Bronchial epithelial cell (primary cell): ENCODE results near the gene TMEM108. TPM values are rescaled to one million over a fixed set of nuclear protein-coding genes. Genes with fewer than 3 reads are reported as not detected.

Experiments used
- DNase-seq: peaks from one replicate; pipeline ENCODE4 v3.0.0-alpha.2; 2010; ENCODE audit warnings: low read depth
- FAIRE-seq: peaks from 2 replicates; lab custom pipeline; 2011; peaks lifted over from hg19 to GRCh38; lab: Jason Lieb, UNC
- H3K27me3 ChIP-seq: 2 replicates; pipeline ENCODE4 v1.5.1; 2011; ENCODE audit warnings: low read length; ENCODE audit not compliant: control insufficient read depth, insufficient read depth
- H3K36me3 ChIP-seq: 2 replicates; pipeline ENCODE4 v1.5.1; 2011; ENCODE audit warnings: low read length; ENCODE audit not compliant: control insufficient read depth, insufficient read depth
- H3K4me3 ChIP-seq: 2 replicates; pipeline ENCODE4 v1.5.1; 2011; ENCODE audit warnings: mild to moderate bottlenecking, low read depth, low read length, control low read depth
- CTCF ChIP-seq: IDR thresholded peaks from 2 replicates; pipeline ENCODE4 v1.5.1; 2011; ENCODE audit warnings: mild to moderate bottlenecking, moderate library complexity, low read length, control low read depth, inconsistent platforms; ENCODE audit not compliant: insufficient read depth, severe bottlenecking
- total RNA-seq: library from RNA; depleted of rRNA; stranded (reverse); fragments of >200 nt; gene quantifications from 2 replicates; pipeline ENCODE4 v1.2.1, GENCODE V29; 2014

Gene TMEM108
- total RNA-seq, 1 donor from 2014 or later = not detected

- Histone ChIP-seq H3K36me3 (no peaks in the 10 kb centered on the region), H3K4me3 (no peak overlapping the region), H3K27me3 (no peaks in the 10 kb centered on the region)
- no peak for FAIRE-seq
- TF ChIP-seq CTCF = no peak
- DNase-seq = no peak
Observed at GRCh38 chr3:133058831-133059230, 20.6 kb downstream of the TMEM108 start.

GRCh38 chr3:133065193-133065961 lies 27.2 kb downstream of the TMEM108 start:
- Histone ChIP-seq H3K4me3 (no peak overlapping the region), H3K27me3 (no peaks in the 10 kb centered on the region), H3K36me3 (no peaks in the 10 kb centered on the region)
- no peak for DNase-seq
- TF ChIP-seq CTCF = no peak
- no peak for FAIRE-seq

- Histone ChIP-seq H3K27me3 (no peaks in the 10 kb centered on the region), H3K4me3 (no peak overlapping the region), H3K36me3 (no peaks in the 10 kb centered on the region)
- FAIRE-seq = no peak
- no peak for DNase-seq
- no peak for TF ChIP-seq CTCF
Observed at GRCh38 chr3:133066026-133066425, 27.8 kb downstream of the TMEM108 start.

GRCh38 chr3:133069556-133070286 lies 31.5 kb downstream of the TMEM108 start:
- H3K27me3 ChIP-seq = no peaks in the 10 kb centered on the region
- H3K36me3 ChIP-seq = no peaks in the 10 kb centered on the region
- no peak overlapping the region for H3K4me3 ChIP-seq
- FAIRE-seq (no peak), DNase-seq (no peak)
- no peak for TF ChIP-seq CTCF

- H3K36me3 ChIP-seq = no peaks in the 10 kb centered on the region
- no peak for TF ChIP-seq CTCF
- DNase-seq (no peak), FAIRE-seq (no peak)
- no peaks in the 10 kb centered on the region for H3K27me3 ChIP-seq
- no peak overlapping the region for H3K4me3 ChIP-seq
Observed at GRCh38 chr3:133074977-133075376, 36.8 kb downstream of the TMEM108 start.
